ENCODE results near the gene RELL2. TPM values are rescaled to one million over a fixed set of nuclear protein-coding genes. Genes with fewer than 3 reads are reported as not detected.

The RELL2 gene
- total RNA-seq, 1 donor from 2014 or later = 12.6 TPM

- Mint-ChIP-seq H3K9me3 (ENCODE audit: unreplicated experiment) (no peaks in the 10 kb centered on the region), H3K36me3 (ENCODE audit: unreplicated experiment) (no peaks in the 10 kb centered on the region), H3K27ac (ENCODE audit: unreplicated experiment) (peak overlapping the region; percentile 84), H3K27me3 (ENCODE audit: unreplicated experiment) (peaks cover 2% of the 10 kb centered on the region), H3K4me1 (ENCODE audit: low read depth, unreplicated experiment) (peaks cover 5% of the 10 kb centered on the region), H3K4me3 (ENCODE audit: unreplicated experiment) (no peak overlapping the region)
- DNase-seq = no peak
- no peak for TF ChIP-seq CTCF (IDR thresholded peaks at IDR 0.05; ENCODE audit: partially characterized antibody, unreplicated experiment)
Measured at GRCh38 chr5:141597814-141598213, 39.0 kb upstream of the RELL2 start.

- no peak for TF ChIP-seq CTCF (IDR thresholded peaks at IDR 0.05; ENCODE audit: partially characterized antibody, unreplicated experiment)
- Mint-ChIP-seq H3K36me3 (ENCODE audit: unreplicated experiment) (no peaks in the 10 kb centered on the region), H3K4me1 (ENCODE audit: low read depth, unreplicated experiment) (peaks cover 5% of the 10 kb centered on the region), H3K27ac (ENCODE audit: unreplicated experiment) (no peak overlapping the region), H3K27me3 (ENCODE audit: unreplicated experiment) (peaks cover 2% of the 10 kb centered on the region), H3K4me3 (ENCODE audit: unreplicated experiment) (no peak overlapping the region), H3K9me3 (ENCODE audit: unreplicated experiment) (no peaks in the 10 kb centered on the region)
- no peak for DNase-seq
Measured at GRCh38 chr5:141598391-141599345, 38.1 kb upstream of the RELL2 start.

GRCh38 chr5:141602606-141603005 is 34.2 kb upstream of the RELL2 start:
- Mint-ChIP-seq H3K27ac (ENCODE audit: unreplicated experiment) (no peak overlapping the region), H3K27me3 (ENCODE audit: unreplicated experiment) (peaks cover under 1% of the 10 kb centered on the region), H3K36me3 (ENCODE audit: unreplicated experiment) (no peaks in the 10 kb centered on the region), H3K9me3 (ENCODE audit: unreplicated experiment) (no peaks in the 10 kb centered on the region), H3K4me1 (ENCODE audit: low read depth, unreplicated experiment) (peaks cover 5% of the 10 kb centered on the region), H3K4me3 (ENCODE audit: unreplicated experiment) (no peak overlapping the region)
- TF ChIP-seq CTCF (IDR thresholded peaks at IDR 0.05; ENCODE audit: partially characterized antibody, unreplicated experiment) = no peak
- no peak for DNase-seq

- peaks cover 3% of the 10 kb centered on the region for H3K4me1 Mint-ChIP-seq (ENCODE audit: low read depth, unreplicated experiment)
- H3K4me3 Mint-ChIP-seq (ENCODE audit: unreplicated experiment) = no peak overlapping the region
- H3K36me3 Mint-ChIP-seq (ENCODE audit: unreplicated experiment) = no peaks in the 10 kb centered on the region
- no peak overlapping the region for H3K27ac Mint-ChIP-seq (ENCODE audit: unreplicated experiment)
- H3K27me3 Mint-ChIP-seq (ENCODE audit: unreplicated experiment) = no peaks in the 10 kb centered on the region
- no peak for TF ChIP-seq CTCF (IDR thresholded peaks at IDR 0.05; ENCODE audit: partially characterized antibody, unreplicated experiment)
- no peak for DNase-seq
- no peaks in the 10 kb centered on the region for H3K9me3 Mint-ChIP-seq (ENCODE audit: unreplicated experiment)
Measured at GRCh38 chr5:141603923-141604717, 32.7 kb upstream of the RELL2 start.
